Measurements from ENCODE around the gene KCNG3. TPM values are rescaled to one million over a fixed set of nuclear protein-coding genes. Genes with fewer than 3 reads are reported as not detected.

Gene KCNG3
- total RNA-seq, 4 donors from 2014 or later: not detected

DNA sequence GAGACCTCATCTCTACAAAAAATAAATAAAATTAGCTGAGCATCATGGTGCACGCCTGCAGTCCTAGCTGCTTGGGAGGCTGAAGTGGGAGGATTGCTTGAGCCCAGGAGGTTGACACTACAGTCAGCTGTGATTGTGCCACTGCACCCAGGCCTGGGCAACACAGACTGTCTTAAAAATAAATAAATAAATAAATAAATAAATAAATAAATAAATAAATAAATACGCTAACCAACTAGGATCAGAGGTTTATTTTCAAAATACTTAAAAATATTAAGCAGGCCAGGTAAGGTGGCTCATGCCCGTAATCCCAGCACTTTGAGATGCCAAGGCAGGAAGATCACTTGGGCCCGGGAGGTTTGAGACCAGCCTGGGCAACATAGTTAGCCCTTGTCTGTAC, 63.6 kb downstream of the KCNG3 start:
- Histone ChIP-seq H3K9me3 (no peaks in the 10 kb centered on the region), H3K27ac (no peak overlapping the region), H3K4me1 (no peaks in the 10 kb centered on the region), H3K4me3 (replicated peaks in 1 of 3) (no peak overlapping the region), H3K36me3 (no peaks in the 10 kb centered on the region), H3K27me3 (no peaks in the 10 kb centered on the region)
- no peak for DNase-seq
- intact Hi-C loops (cut with DNase I): no loop called here
- TF ChIP-seq, protein P1, sequence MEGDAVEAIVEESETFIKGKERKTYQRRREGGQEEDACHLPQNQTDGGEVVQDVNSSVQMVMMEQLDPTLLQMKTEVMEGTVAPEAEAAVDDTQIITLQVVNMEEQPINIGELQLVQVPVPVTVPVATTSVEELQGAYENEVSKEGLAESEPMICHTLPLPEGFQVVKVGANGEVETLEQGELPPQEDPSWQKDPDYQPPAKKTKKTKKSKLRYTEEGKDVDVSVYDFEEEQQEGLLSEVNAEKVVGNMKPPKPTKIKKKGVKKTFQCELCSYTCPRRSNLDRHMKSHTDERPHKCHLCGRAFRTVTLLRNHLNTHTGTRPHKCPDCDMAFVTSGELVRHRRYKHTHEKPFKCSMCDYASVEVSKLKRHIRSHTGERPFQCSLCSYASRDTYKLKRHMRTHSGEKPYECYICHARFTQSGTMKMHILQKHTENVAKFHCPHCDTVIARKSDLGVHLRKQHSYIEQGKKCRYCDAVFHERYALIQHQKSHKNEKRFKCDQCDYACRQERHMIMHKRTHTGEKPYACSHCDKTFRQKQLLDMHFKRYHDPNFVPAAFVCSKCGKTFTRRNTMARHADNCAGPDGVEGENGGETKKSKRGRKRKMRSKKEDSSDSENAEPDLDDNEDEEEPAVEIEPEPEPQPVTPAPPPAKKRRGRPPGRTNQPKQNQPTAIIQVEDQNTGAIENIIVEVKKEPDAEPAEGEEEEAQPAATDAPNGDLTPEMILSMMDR (IDR thresholded peaks at IDR 0.05): no peak
- TF ChIP-seq POLR2A (IDR thresholded peaks at IDR 0.05): no peak
- WGBS, 2 donors: 93 to 95% methylated on average over 4 of the region's 4 CpGs

DNA sequence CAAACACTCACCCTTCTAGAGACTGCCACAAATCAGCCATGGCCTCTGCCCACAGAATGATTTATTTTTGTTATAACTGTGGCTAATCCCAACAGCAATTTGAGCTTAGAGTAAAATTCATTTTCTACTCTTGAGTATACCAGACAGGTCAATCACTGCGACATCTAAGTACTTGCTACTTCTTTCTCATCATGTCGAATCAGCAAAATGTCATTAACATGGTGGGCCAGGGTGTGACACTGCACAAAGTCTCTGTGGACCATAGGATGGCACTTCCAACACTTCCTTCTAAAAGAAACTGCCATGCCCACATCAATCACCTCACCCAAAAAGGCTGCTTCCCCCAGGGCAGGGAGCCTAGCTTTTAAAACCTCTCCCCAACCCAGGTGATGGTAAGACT, 64.4 kb downstream of the KCNG3 start:
- no peaks in the 10 kb centered on the region for H3K4me1 ChIP-seq
- no peak overlapping the region for H3K4me3 ChIP-seq (replicated peaks in 1 of 3)
- TF ChIP-seq POLR2A (IDR thresholded peaks at IDR 0.05): no peak
- TF ChIP-seq, protein P1 (IDR thresholded peaks at IDR 0.05): no peak
- no peak overlapping the region for H3K27ac ChIP-seq
- H3K9me3 ChIP-seq: no peaks in the 10 kb centered on the region
- no peaks in the 10 kb centered on the region for H3K27me3 ChIP-seq
- intact Hi-C loops (cut with DNase I): no loop called here
- DNase-seq: no peak
- H3K36me3 ChIP-seq: no peaks in the 10 kb centered on the region
- WGBS, 2 donors: 90 to 97% methylated on average over 2 of the region's 2 CpGs

DNA sequence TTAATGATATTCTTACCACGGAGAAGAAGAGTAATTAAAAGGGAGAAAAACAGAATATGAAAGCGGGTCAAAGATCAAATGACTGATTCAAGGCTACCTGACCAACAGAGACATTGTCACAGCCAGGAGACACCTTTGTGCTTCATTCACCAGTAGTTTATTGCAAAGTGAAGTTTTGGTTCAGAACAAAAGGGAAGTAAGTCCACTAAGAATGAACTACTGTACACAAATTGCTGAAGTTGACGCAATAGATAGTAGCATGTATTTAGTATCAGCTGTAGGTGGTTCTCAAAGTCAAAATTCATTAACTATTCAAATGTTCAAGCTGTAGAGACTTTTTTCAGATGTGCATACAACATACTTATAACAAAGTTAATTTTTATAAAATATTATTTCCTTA, 68.1 kb downstream of the KCNG3 start:
- intact Hi-C loops (cut with DNase I): no loop called here
- DNase-seq: no peak
- no peaks in the 10 kb centered on the region for H3K36me3 ChIP-seq
- WGBS, 2 donors: 72 to 92% methylated on average over 3 of the region's 3 CpGs
- no peaks in the 10 kb centered on the region for H3K4me1 ChIP-seq
- H3K9me3 ChIP-seq: no peaks in the 10 kb centered on the region
- no peak overlapping the region for H3K4me3 ChIP-seq (replicated peaks in 1 of 3)
- no peaks in the 10 kb centered on the region for H3K27me3 ChIP-seq
- TF ChIP-seq, protein P1 (IDR thresholded peaks at IDR 0.05): no peak
- no peak for TF ChIP-seq POLR2A (IDR thresholded peaks at IDR 0.05)
- no peak overlapping the region for H3K27ac ChIP-seq

DNA sequence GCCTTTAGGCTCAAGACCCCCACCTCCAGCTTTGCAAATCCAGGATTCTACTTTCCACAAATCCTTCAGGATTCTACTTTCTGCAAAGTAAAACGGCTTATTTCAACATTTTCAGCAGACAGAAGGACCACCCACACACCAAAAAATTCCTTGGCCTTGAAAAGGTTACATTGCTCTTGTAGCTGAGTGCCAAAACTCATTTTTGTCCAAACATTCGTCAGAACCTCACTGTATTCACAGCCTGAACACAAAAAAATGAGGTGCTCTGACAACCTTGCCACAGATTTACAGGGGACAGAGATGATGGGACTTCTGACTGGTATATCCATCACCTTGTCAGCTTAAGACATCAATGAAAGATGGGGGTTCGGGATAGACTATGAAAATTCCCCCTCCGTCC, 69.7 kb downstream of the KCNG3 start:
- no peaks in the 10 kb centered on the region for H3K4me1 ChIP-seq
- intact Hi-C loops (cut with DNase I): no loop called here
- DNase-seq: no peak

DNA sequence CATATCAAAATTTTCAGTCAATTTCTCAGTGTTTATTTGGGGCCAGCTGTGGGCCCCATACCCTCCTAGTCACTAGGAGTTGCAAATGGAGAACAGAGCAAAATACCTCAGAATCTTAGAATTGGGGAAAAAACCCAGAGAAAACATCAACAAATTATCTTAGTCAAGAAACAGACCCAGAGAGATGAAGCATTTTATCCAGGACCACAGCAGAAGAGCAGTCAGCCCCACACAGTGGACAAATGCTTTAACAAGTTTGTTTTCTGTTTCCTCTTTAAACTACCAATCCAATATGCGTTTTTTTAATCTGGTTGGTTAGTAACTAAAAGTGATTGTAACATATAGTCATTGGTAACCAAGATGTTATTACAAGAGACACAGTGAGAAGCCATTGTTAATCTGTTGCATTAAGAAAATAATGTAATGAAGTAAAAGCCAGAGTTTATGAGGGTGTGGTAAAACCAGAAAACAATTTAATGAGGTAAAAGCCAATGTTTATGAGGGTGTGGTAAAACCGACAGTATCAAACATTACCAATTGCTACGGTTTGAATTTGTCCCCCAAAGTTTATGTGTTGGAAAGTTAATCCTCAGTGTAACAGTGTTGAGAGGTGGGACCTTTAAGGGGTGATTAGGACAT, 72.1 kb downstream of the KCNG3 start:
- no peaks in the 10 kb centered on the region for H3K27me3 ChIP-seq
- no peak overlapping the region for H3K4me3 ChIP-seq (replicated peaks in 1 of 3)
- intact Hi-C loops (cut with DNase I): no loop called here
- no peaks in the 10 kb centered on the region for H3K36me3 ChIP-seq
- no peaks in the 10 kb centered on the region for H3K4me1 ChIP-seq
- WGBS, 2 donors: 80 to 86% methylated on average over 3 of the region's 3 CpGs
- DNase-seq: no peak
- H3K9me3 ChIP-seq: no peaks in the 10 kb centered on the region
- no peak for TF ChIP-seq POLR2A (IDR thresholded peaks at IDR 0.05)
- TF ChIP-seq, protein P1 (IDR thresholded peaks at IDR 0.05): no peak
- no peak overlapping the region for H3K27ac ChIP-seq

More for the DNA sequence above, 69.7 kb downstream of the KCNG3 start:
- H3K4me3 ChIP-seq (replicated peaks in 1 of 3): no peak overlapping the region
- H3K27me3 ChIP-seq: no peaks in the 10 kb centered on the region
- 51 to 63% methylated on average over 4 of the region's 4 CpGs for WGBS, 2 donors
- H3K9me3 ChIP-seq: no peaks in the 10 kb centered on the region
- H3K36me3 ChIP-seq: no peaks in the 10 kb centered on the region
- no peak overlapping the region for H3K27ac ChIP-seq
- TF ChIP-seq, protein P1 (IDR thresholded peaks at IDR 0.05): no peak
- no peak for TF ChIP-seq POLR2A (IDR thresholded peaks at IDR 0.05)
